Astrocyte (in vitro differentiated cells and primary cell): ENCODE data around the gene AANAT.

ENCODE experiments used
- EZH2 ChIP-seq: IDR thresholded peaks from 2 replicates; pipeline ENCODE4 v1.6.1; 2012; ENCODE audit warnings: mild to moderate bottlenecking, low read length, inconsistent platforms; ENCODE audit not compliant: insufficient read depth
- TF ChIP-seq, protein P1 (sequence below): IDR thresholded peaks from 2 replicates; pipeline ENCODE4 v1.5.1; 2011; ENCODE audit warnings: low read depth, mild to moderate bottlenecking, inconsistent platforms, low read length, moderate library complexity; ENCODE audit not compliant: insufficient read depth

DNA sequence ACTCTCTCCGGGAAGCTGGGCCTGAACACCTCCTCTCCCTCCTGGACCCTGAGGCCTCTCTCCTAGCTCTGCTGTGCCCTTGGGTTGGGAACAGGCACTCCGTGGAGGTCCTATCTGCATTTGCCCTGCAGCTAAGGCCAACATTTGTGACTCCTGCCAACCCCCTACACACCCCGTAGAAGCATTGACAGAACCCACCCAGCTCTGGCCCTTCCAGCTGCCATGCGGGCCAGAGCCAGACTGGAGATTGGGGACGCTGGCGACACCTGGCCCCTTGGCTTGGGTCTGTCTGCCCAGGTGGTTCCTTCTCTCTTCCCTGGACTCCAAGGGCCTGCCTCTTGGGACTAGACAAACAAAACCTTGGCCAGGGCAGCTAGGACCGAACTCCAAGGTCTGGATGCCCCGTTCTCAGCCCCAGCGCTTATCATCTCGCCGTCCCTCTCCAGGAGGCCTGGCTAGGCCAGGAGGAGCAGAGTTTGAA is 34.5 kb downstream of the AANAT start:
- TF ChIP-seq, protein P1, sequence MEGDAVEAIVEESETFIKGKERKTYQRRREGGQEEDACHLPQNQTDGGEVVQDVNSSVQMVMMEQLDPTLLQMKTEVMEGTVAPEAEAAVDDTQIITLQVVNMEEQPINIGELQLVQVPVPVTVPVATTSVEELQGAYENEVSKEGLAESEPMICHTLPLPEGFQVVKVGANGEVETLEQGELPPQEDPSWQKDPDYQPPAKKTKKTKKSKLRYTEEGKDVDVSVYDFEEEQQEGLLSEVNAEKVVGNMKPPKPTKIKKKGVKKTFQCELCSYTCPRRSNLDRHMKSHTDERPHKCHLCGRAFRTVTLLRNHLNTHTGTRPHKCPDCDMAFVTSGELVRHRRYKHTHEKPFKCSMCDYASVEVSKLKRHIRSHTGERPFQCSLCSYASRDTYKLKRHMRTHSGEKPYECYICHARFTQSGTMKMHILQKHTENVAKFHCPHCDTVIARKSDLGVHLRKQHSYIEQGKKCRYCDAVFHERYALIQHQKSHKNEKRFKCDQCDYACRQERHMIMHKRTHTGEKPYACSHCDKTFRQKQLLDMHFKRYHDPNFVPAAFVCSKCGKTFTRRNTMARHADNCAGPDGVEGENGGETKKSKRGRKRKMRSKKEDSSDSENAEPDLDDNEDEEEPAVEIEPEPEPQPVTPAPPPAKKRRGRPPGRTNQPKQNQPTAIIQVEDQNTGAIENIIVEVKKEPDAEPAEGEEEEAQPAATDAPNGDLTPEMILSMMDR: no peak
- no peak for TF ChIP-seq EZH2
